Hepatocyte (in vitro differentiated cells): ENCODE data around the gene EPHA6. TPM values are rescaled to one million over a fixed set of nuclear protein-coding genes. Genes with fewer than 3 reads are reported as not detected.
"Not testable (repeated sequence)": the region's sequence is repeated elsewhere in the genome, so short reads cannot be mapped to it uniquely, and the experiment has no call there.

Experiments
- DNase-seq: peaks from one replicate; pipeline ENCODE4 v3.0.0-alpha.2; 2016; ENCODE audit warnings: low spot score
- H2AFZ ChIP-seq: fragments of 200-600 bp; sonication (generic); 2 replicates; pipeline ENCODE4 v1.6.0; 2016; ENCODE audit warnings: antibody characterized with exemption, mild to moderate bottlenecking
- H3K27ac ChIP-seq: fragments of 200-600 bp; sonication (generic); 2 replicates; pipeline ENCODE4 v1.5.1; 2016; ENCODE audit warnings: mild to moderate bottlenecking
- H3K27me3 ChIP-seq: fragments of 200-600 bp; sonication (generic); 2 replicates; pipeline ENCODE4 v1.6.1; 2016
- H3K36me3 ChIP-seq: fragments of 200-600 bp; sonication (generic); replicated peaks from 2 replicates; pipeline ENCODE4 v1.5.1; 2016; ENCODE audit warnings: low read depth; ENCODE audit not compliant: insufficient read depth
- H3K4me1 ChIP-seq: fragments of 200-600 bp; sonication (generic); 2 replicates; pipeline ENCODE4 v1.5.1; 2016; ENCODE audit warnings: mild to moderate bottlenecking, moderate library complexity; ENCODE audit not compliant: insufficient read depth
- H3K4me2 ChIP-seq: fragments of 200-600 bp; sonication (generic); 2 replicates; pipeline ENCODE4 v1.6.0; 2016
- H3K4me3 ChIP-seq: fragments of 200-600 bp; sonication (generic); 2 replicates; pipeline ENCODE4 v1.5.1; 2016; ENCODE audit warnings: mild to moderate bottlenecking
- H3K79me2 ChIP-seq: fragments of 200-600 bp; sonication (generic); 2 replicates; pipeline ENCODE4 v1.6.0; 2017; ENCODE audit warnings: mild to moderate bottlenecking
- H3K9me2 ChIP-seq: fragments of 200-600 bp; sonication (generic); replicated peaks from 2 replicates; pipeline ENCODE4 v1.6.0; 2017; ENCODE audit warnings: mild to moderate bottlenecking; ENCODE audit not compliant: insufficient read depth
- H3K9me3 ChIP-seq: fragments of 200-600 bp; sonication (generic); 2 replicates; pipeline ENCODE4 v1.5.1; 2016; ENCODE audit warnings: low read depth, mild to moderate bottlenecking
- H4K20me1 ChIP-seq: fragments of 200-600 bp; sonication (generic); 2 replicates; pipeline ENCODE4 v1.6.0; 2016; ENCODE audit warnings: mild to moderate bottlenecking; ENCODE audit not compliant: insufficient read depth, poor library complexity, severe bottlenecking
- EZH2 ChIP-seq: fragments of 200-600 bp; sonication (generic); IDR thresholded peaks from 2 replicates; pipeline ENCODE4 v1.6.1; 2016; ENCODE audit warnings: antibody characterized with exemption, mild to moderate bottlenecking, borderline replicate concordance
- EZH2phosphoT487 ChIP-seq: fragments of 200-600 bp; sonication (generic); IDR thresholded peaks from one replicate; pipeline ENCODE4 v1.6.1; 2018; ENCODE audit warnings: antibody characterized with exemption, mild to moderate bottlenecking, low read depth, moderate library complexity; ENCODE audit not compliant: unreplicated experiment, severe bottlenecking
- WGBS: methylation state at CpG from one replicate; pipeline ENCODE4 v1.1.6; 2016; ENCODE audit warnings: low lambda C conversion rate; ENCODE audit errors: missing lambda C conversion rate; 5-methylcytosine and 5-hydroxymethylcytosine counted together
- polyA plus RNA-seq: library from polyadenylated mRNA; unstranded; fragments of >200 nt; fragmentation: Nextera tagmentation; extraction: Ambion mirVana; gene quantifications from 2 replicates; pipeline ENCODE4 v1.2.1, GENCODE V29; 2016
- total RNA-seq: library from RNA; depleted of rRNA; stranded (reverse); fragments of >200 nt; gene quantifications from 2 replicates; pipeline ENCODE4 v1.2.3, GENCODE V29; 2014
- TF ChIP-seq, protein P1 (sequence below): fragments of 200-600 bp; sonication (generic); IDR thresholded peaks from 2 replicates; pipeline ENCODE4 v1.5.1; 2016; ENCODE audit warnings: antibody characterized with exemption, mild to moderate bottlenecking; ENCODE audit not compliant: poor library complexity

EPHA6 gene
- total and polyA plus RNA-seq, 2 experiments from 2014 or later, result 3.4 to 16.7 TPM

DNA sequence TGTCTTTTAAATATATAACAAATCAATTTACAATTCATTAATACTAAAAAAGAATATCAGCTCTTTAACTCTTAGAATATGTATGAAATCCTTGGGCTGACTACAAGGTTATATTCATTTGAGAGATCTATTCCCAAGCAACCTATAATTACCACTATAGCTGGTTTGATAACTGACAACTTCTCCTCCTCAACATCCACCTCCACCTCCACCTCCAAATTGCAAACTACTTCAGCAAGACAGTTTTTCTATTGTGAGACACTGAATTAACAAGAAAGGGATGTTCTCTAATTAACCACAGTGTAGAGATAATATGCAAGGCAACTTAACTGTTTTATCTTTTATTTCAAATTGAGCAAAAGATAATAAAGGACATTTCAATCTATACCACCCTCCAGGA, 665.3 kb downstream of the EPHA6 start:
- no peak for TF ChIP-seq EZH2phosphoT487
- TF ChIP-seq, protein P1, sequence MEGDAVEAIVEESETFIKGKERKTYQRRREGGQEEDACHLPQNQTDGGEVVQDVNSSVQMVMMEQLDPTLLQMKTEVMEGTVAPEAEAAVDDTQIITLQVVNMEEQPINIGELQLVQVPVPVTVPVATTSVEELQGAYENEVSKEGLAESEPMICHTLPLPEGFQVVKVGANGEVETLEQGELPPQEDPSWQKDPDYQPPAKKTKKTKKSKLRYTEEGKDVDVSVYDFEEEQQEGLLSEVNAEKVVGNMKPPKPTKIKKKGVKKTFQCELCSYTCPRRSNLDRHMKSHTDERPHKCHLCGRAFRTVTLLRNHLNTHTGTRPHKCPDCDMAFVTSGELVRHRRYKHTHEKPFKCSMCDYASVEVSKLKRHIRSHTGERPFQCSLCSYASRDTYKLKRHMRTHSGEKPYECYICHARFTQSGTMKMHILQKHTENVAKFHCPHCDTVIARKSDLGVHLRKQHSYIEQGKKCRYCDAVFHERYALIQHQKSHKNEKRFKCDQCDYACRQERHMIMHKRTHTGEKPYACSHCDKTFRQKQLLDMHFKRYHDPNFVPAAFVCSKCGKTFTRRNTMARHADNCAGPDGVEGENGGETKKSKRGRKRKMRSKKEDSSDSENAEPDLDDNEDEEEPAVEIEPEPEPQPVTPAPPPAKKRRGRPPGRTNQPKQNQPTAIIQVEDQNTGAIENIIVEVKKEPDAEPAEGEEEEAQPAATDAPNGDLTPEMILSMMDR, result no peak
- TF ChIP-seq EZH2, result no peak
- no peaks in the 10 kb centered on the region for H3K27me3 ChIP-seq
- no peak overlapping the region for H2AFZ ChIP-seq
- no peaks in the 10 kb centered on the region for H3K4me1 ChIP-seq
- no peaks in the 10 kb centered on the region for H3K79me2 ChIP-seq
- H3K4me2 ChIP-seq, result no peak overlapping the region
- no peak overlapping the region for H3K4me3 ChIP-seq
- H3K36me3 ChIP-seq, result no peaks in the 10 kb centered on the region
- H4K20me1 ChIP-seq, result no peaks in the 10 kb centered on the region
- no peak for DNase-seq
- no peak overlapping the region for H3K27ac ChIP-seq
- H3K9me2 ChIP-seq, result no peaks in the 10 kb centered on the region
- H3K9me3 ChIP-seq, result no peaks in the 10 kb centered on the region

DNA sequence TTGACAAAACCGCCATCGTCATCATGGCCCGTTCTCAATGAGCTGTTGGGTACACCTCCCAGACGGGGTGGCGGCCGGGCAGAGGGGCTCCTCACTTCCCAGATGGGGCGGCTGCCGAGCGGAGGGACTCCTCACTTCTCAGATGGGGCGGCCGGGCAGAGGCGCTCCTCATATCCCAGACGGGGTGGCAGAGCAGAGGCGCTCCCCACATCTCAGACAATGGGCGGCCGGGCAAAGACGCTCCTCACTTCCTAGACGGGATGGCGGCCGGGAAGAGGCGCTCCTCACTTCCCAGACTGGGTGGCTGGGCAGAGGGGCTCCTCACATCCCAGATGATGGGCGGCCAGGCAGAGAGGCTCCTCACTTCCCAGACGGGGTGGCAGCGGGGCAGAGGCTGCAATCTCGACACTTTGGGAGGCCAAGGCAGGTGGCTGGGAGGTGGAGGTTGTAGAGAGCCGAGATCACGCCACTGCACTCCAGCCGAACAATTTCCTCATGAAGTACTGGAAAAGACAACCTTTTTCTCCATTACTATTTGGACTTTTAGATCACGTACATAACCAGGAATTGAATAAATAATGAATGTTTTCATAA, 666.4 kb downstream of the EPHA6 start:
- H3K9me3 ChIP-seq, H4K20me1 ChIP-seq, H3K27ac ChIP-seq, H3K4me1 ChIP-seq, H3K9me2 ChIP-seq, H3K79me2 ChIP-seq, H3K36me3 ChIP-seq, DNase-seq, H3K4me3 ChIP-seq, H3K27me3 ChIP-seq, H3K4me2 ChIP-seq, H2AFZ ChIP-seq: not testable (repeated sequence)
- WGBS, result 99% methylated on average over 25 of the region's 29 CpGs

DNA sequence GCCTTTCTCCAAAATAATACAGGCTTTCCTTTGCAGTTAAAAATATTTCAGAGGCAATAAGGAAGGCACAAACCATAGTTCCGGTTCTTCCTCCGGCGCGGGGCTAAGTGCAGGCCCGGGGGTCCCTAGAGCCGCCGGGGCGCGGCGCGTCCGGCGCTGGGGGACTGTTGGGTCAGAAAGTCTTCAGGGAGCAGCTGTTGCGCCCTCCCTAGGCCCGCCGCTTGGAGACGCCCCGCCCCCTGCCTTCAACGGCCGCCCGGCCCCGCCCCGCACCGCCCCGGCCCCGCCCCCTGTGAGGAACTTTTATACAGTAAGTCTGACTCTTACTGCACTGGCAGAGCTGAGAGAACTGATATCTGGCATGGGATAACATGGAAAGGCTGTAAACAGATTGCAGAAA, 667.0 kb downstream of the EPHA6 start:
- no peak for DNase-seq
- Histone ChIP-seq H3K79me2 (no peaks in the 10 kb centered on the region), H3K27ac (no peak overlapping the region), H3K36me3 (no peaks in the 10 kb centered on the region), H3K4me2 (no peak overlapping the region), H3K4me3 (no peak overlapping the region), H4K20me1 (no peaks in the 10 kb centered on the region), H3K27me3 (no peaks in the 10 kb centered on the region), H3K4me1 (no peaks in the 10 kb centered on the region), H3K9me3 (no peaks in the 10 kb centered on the region), H2AFZ (no peak overlapping the region), H3K9me2 (no peaks in the 10 kb centered on the region)
- TF ChIP-seq, protein P1, result no peak
- TF ChIP-seq EZH2phosphoT487 (no peak), EZH2 (no peak)
- WGBS, result 100% methylated on average over 11 of the region's 26 CpGs

DNA sequence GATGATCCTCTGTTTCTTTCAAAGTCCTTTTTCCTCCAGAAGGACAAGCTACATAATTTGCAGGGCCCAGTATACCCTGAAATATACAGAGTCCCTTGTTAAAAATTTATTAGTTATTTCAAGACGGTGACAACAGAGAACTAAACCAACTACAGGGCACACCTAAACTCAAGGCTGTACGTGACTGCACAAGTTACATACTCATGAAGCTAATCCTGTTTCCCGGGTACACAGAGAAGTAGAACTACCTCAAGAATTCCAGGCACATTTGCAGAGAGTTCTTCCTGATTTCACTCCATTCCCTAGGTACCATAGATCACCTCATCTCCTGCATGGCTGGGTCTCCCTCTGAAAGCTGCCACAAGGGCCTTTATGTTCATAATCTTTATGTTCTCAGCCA, 670.8 kb downstream of the EPHA6 start:
- Histone ChIP-seq H3K9me2 (no peaks in the 10 kb centered on the region), H3K27ac (no peak overlapping the region), H3K4me2 (no peak overlapping the region), H2AFZ (no peak overlapping the region), H3K9me3 (no peaks in the 10 kb centered on the region), H3K4me3 (no peak overlapping the region), H3K27me3 (no peaks in the 10 kb centered on the region), H3K36me3 (no peaks in the 10 kb centered on the region), H4K20me1 (no peaks in the 10 kb centered on the region), H3K79me2 (no peaks in the 10 kb centered on the region), H3K4me1 (no peaks in the 10 kb centered on the region)
- no peak for TF ChIP-seq EZH2
- TF ChIP-seq EZH2phosphoT487, result no peak
- TF ChIP-seq, protein P1, result no peak
- WGBS, result 88% methylated on average over 3 of the region's 3 CpGs
- no peak for DNase-seq
